GM20000 (cell line): ENCODE data around the gene SMIM44.
"Not testable (repeated sequence)": the region's sequence is repeated elsewhere in the genome, so short reads cannot be mapped to it uniquely, and the experiment has no call there.

Experiments
- DNase-seq: peaks from one replicate; pipeline ENCODE4 v3.0.0; 2012; ENCODE audit warnings: low spot score
- CTCF ChIP-seq: IDR thresholded peaks from 2 replicates; pipeline ENCODE4 v1.5.1; 2012; ENCODE audit warnings: mild to moderate bottlenecking, control low read depth; ENCODE audit errors: extremely low read depth, missing control alignments

The SMIM44 gene

GRCh38 chr19:3509566-3509989 is 26.3 kb upstream of the SMIM44 start:
- no peak for DNase-seq
- no peak for TF ChIP-seq CTCF

- no peak for TF ChIP-seq CTCF
Measured at GRCh38 chr19:3508771-3509535, 25.7 kb upstream of the SMIM44 start.

GRCh38 chr19:3508121-3508661 is 24.9 kb upstream of the SMIM44 start:
- not testable (repeated sequence) for DNase-seq

More at GRCh38 chr19:3508771-3509535, 25.7 kb upstream of the SMIM44 start:
- DNase-seq, result no peak

- TF ChIP-seq CTCF, result no peak
Measured at GRCh38 chr19:3507371-3508120, 24.3 kb upstream of the SMIM44 start.

GRCh38 chr19:3506384-3507340 is 23.4 kb upstream of the SMIM44 start:
- DNase-seq, result peak; percentile 58
- TF ChIP-seq CTCF, result no peak

More at GRCh38 chr19:3507371-3508120, 24.3 kb upstream of the SMIM44 start:
- no peak for DNase-seq

- no peak for TF ChIP-seq CTCF
- DNase-seq, result peak; percentile 100
Measured at GRCh38 chr19:3505598-3506383, 22.6 kb upstream of the SMIM44 start, which contains the start of gene FZR1. TSS of gene FZR1 (plus strand) at chr19:3506311. CDS start at chr19:3522990, 16,679 bp downstream.
